ENCODE results near the gene FBN1.

DNA sequence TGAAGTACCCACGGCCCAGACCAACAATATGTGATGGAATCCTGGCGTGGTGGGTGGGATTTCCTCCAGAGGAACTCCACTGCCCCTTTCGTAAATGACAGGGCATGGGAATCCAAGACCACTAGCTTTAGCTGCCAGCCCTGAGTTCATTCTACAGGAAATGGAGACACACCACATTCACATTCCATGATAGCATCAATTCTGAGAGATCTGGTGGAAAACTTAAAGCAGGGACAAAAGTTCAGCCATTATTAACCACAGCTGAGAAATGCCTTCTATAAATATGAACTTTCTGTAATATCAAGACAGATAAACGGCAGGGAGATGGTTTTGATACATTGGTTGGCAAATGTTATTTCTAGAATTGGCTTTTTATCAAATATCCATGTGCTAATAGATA is 98.2 kb downstream of the FBN1 start:
- no peak for TF ChIP-seq GLIS3 (CRISPR knock-in tag; IDR thresholded peaks at IDR 0.05)
- no peak for TF ChIP-seq OSR1 (CRISPR knock-in tag; IDR thresholded peaks at IDR 0.05)
- TF ChIP-seq PPARA (CRISPR knock-in tag; IDR thresholded peaks at IDR 0.05; ENCODE audit: borderline replicate concordance): no peak
